HCEC 1CT (cell line): ENCODE data around the gene STOX2.

Source experiments
- DNase-seq: peaks from one replicate; pipeline ENCODE4 v3.0.0-alpha.2; 2017

The STOX2 gene

GRCh38 chr4:183898456-183898855 lies 6.7 kb upstream of the STOX2 start:
- no peak for DNase-seq

- no peak for DNase-seq
Measured at GRCh38 chr4:183903021-183903760, 1.9 kb upstream of the STOX2 start.

GRCh38 chr4:183905593-183906488 lies 734 bp downstream of the STOX2 start:
- DNase-seq, result no peak

- DNase-seq, result no peak
Measured at GRCh38 chr4:183906489-183906738, 1.3 kb downstream of the STOX2 start.

- DNase-seq, result no peak
Measured at GRCh38 chr4:183906739-183907651, 1.9 kb downstream of the STOX2 start.

GRCh38 chr4:183907871-183908683 lies 3.0 kb downstream of the STOX2 start:
- DNase-seq, result no peak

- no peak for DNase-seq
Measured at GRCh38 chr4:183909187-183909586, 4.1 kb downstream of the STOX2 start.

- no peak for DNase-seq
Measured at GRCh38 chr4:183909801-183910200, 4.7 kb downstream of the STOX2 start.

- DNase-seq, result no peak
Measured at GRCh38 chr4:183912585-183912984, 7.5 kb downstream of the STOX2 start.

GRCh38 chr4:183915976-183916375 lies 10.9 kb downstream of the STOX2 start:
- DNase-seq, result no peak

GRCh38 chr4:183918696-183919095 lies 13.6 kb downstream of the STOX2 start:
- DNase-seq, result no peak

GRCh38 chr4:183919141-183919540 lies 14.0 kb downstream of the STOX2 start:
- no peak for DNase-seq

- DNase-seq, result no peak
Measured at GRCh38 chr4:183920512-183920911, 15.4 kb downstream of the STOX2 start.

GRCh38 chr4:183921335-183921734 lies 16.2 kb downstream of the STOX2 start:
- no peak for DNase-seq

- DNase-seq, result no peak
Measured at GRCh38 chr4:183924362-183925044, 19.4 kb downstream of the STOX2 start.

- DNase-seq, result no peak
Measured at GRCh38 chr4:183926950-183927349, 21.8 kb downstream of the STOX2 start.

- DNase-seq, result no peak
Measured at GRCh38 chr4:183932576-183932975, 27.5 kb downstream of the STOX2 start.

GRCh38 chr4:183934761-183935160 lies 29.7 kb downstream of the STOX2 start:
- DNase-seq, result no peak

GRCh38 chr4:183935355-183936005 lies 30.4 kb downstream of the STOX2 start:
- DNase-seq, result no peak

- no peak for DNase-seq
Measured at GRCh38 chr4:183936047-183936446, 30.9 kb downstream of the STOX2 start.
